GM15510 (cell line): ENCODE results near the gene BAIAP2.

Experiments
- POLR2A ChIP-seq: IDR thresholded peaks from 3 replicates; pipeline ENCODE4 v1.6.1; 2011; ENCODE audit warnings: borderline replicate concordance; ENCODE audit not compliant: insufficient read length; ENCODE audit errors: extremely low read depth

BAIAP2 gene

GRCh38 chr17:81049973-81050551, 15.1 kb downstream of the BAIAP2 start:
- no peak for TF ChIP-seq POLR2A

- TF ChIP-seq POLR2A = no peak
Measured at GRCh38 chr17:81050645-81051625, 16.0 kb downstream of the BAIAP2 start.

- TF ChIP-seq POLR2A = no peak
Measured at GRCh38 chr17:81052199-81052997, 17.4 kb downstream of the BAIAP2 start.

GRCh38 chr17:81053041-81053970, 18.4 kb downstream of the BAIAP2 start:
- TF ChIP-seq POLR2A = no peak

- TF ChIP-seq POLR2A = no peak
Measured at GRCh38 chr17:81054308-81054707, 19.4 kb downstream of the BAIAP2 start.

GRCh38 chr17:81054881-81055370, 20.0 kb downstream of the BAIAP2 start:
- no peak for TF ChIP-seq POLR2A

- no peak for TF ChIP-seq POLR2A
Measured at GRCh38 chr17:81056312-81056711, 21.4 kb downstream of the BAIAP2 start.

GRCh38 chr17:81057079-81057730, 22.3 kb downstream of the BAIAP2 start:
- no peak for TF ChIP-seq POLR2A

GRCh38 chr17:81057777-81058176, 22.8 kb downstream of the BAIAP2 start:
- TF ChIP-seq POLR2A = no peak

GRCh38 chr17:81058263-81058871, 23.4 kb downstream of the BAIAP2 start:
- TF ChIP-seq POLR2A = no peak

- TF ChIP-seq POLR2A = no peak
Measured at GRCh38 chr17:81059026-81059425, 24.1 kb downstream of the BAIAP2 start.

GRCh38 chr17:81060416-81060815, 25.5 kb downstream of the BAIAP2 start:
- TF ChIP-seq POLR2A = no peak

- no peak for TF ChIP-seq POLR2A
Measured at GRCh38 chr17:81061027-81061735, 26.2 kb downstream of the BAIAP2 start.
